Mononuclear cell (primary cell): ENCODE data around the gene DNAH14. TPM values are rescaled to one million over a fixed set of nuclear protein-coding genes. Genes with fewer than 3 reads are reported as not detected.
"Not testable (repeated sequence)": the region's sequence is repeated elsewhere in the genome, so short reads cannot be mapped to it uniquely, and the experiment has no call there.

Source experiments
- H3K27me3 ChIP-seq: 2 replicates; pipeline ENCODE4 v1.6.0; 2011; ENCODE audit warnings: low read length, control low read depth; ENCODE audit not compliant: insufficient read depth
- H3K4me1 ChIP-seq: 2 replicates; pipeline ENCODE4 v1.5.1; 2011; ENCODE audit warnings: mild to moderate bottlenecking, low read length, control low read depth; ENCODE audit not compliant: insufficient read depth
- H3K4me3 ChIP-seq: 2 replicates; pipeline ENCODE4 v1.5.1; 2011; ENCODE audit warnings: mild to moderate bottlenecking, low read length, moderate library complexity
- H3K9me3 ChIP-seq: 2 replicates; pipeline ENCODE4 v1.5.1; 2011; ENCODE audit warnings: low read depth, mild to moderate bottlenecking, control low read depth, low read length
- total RNA-seq: library from RNA; depleted of rRNA; stranded (reverse); fragments of >200 nt; gene quantifications from one replicate; pipeline ENCODE4 v1.2.3, GENCODE V29; 2012

Gene DNAH14
- total RNA-seq, 1 donor = 2.7 TPM

DNA sequence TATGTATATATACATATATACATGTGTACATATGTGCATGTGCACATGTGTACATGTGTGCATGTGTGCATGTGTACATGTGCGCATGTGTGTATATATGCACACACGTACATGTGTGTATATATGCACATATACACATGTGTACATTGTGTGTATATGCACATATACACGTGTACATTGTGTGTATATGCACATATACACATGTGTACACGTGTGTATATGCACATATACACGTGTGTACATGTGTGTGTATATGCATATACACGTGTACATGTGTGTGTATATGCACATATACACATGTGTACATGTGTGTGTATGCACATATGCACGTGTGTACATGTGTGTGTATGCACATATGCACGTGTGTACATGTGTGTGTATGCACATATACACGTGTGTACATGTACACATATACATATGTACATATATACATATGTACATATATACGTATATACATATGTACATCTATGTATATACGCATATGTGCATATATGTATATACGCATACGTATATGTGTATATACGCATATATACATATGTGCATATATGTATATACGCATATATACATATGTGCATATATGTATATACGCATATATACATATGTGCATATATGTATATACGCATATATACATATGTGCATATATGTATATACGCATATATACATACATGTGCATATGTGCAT is 405.8 kb downstream of the DNAH14 start:
- H3K9me3 ChIP-seq, H3K4me1 ChIP-seq, H3K27me3 ChIP-seq, H3K4me3 ChIP-seq: not testable (repeated sequence)

DNA sequence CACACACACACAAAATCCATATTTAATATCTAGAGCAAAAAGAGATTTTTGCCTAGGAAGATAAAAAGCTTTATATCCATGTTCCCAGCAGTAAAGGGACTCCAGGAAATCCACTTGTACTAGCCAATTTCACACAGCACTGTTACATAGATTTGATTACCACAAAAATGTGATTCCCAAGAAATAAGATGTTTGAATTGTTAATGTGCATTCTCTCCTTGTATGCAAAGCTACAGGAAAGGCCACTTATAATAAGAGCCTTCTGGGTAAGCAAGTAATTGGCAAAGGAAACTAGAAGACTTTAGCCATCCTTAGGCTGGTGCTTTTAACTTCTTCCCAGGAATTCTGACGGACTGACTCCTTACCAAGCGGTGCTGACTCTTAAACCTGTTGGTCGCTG is 409.1 kb downstream of the DNAH14 start:
- Histone ChIP-seq H3K9me3 (no peaks in the 10 kb centered on the region), H3K4me1 (no peaks in the 10 kb centered on the region), H3K4me3 (no peak overlapping the region), H3K27me3 (peaks cover 3% of the 10 kb centered on the region)

DNA sequence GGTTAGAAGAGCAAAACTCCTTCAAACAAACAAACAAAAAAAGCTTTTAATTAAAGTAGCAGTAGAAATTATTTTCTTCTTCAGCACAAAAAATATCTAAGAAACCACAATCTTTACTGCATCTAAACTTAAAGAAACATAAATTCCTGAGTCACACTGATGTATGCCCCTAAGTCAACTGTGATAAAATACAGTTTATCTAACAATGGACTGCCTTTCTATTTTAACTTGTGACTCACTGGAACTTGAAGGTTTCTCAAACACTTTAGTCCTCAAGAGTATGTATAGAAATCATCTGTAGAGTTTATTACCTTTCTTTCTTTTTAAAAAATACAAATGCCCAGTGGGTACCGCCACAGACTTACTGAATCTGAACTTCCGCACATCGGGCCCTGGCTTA is 412.2 kb downstream of the DNAH14 start:
- H3K9me3 ChIP-seq = no peaks in the 10 kb centered on the region
- no peaks in the 10 kb centered on the region for H3K4me1 ChIP-seq
- H3K27me3 ChIP-seq = peaks cover 8% of the 10 kb centered on the region
- no peak overlapping the region for H3K4me3 ChIP-seq

DNA sequence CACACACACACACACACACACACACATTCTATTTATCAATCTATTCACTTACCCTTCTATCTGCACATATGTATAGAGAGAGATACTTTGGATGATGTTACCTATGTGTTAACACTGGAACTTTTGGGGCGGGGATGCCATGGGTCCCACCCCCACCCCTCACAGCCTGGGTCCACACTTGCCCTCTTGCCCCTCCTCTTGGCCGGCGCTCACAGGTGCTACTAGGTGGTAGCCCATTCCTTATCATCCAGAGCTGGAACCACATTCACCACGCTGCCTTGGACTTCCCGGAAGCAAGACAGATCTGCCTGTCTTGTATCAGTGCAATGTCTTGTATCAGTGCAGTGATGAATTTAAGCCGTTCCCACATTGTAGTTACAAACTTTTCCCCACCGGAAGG is 413.2 kb downstream of the DNAH14 start:
- Histone ChIP-seq H3K27me3 (peaks cover 5% of the 10 kb centered on the region), H3K9me3 (no peaks in the 10 kb centered on the region), H3K4me1 (no peaks in the 10 kb centered on the region), H3K4me3 (no peak overlapping the region)

DNA sequence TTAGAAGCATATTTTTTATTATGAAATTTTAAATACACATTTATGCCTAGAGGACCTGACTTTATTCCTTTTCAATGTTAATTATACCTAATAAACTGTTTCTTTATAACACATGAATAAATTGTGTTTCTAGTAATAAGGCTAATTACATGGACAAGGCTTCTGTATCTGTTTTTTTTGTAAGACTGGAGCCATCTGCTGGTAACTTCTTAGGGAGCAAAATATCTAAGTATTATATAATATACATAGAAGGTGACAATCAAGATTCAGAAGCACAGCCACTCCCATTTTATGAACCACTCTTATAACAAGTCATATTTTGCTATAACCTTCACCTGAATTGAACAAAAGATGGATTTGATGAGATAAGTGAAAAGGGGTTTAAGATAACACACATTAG is 414.1 kb downstream of the DNAH14 start:
- H3K4me1 ChIP-seq = no peaks in the 10 kb centered on the region
- H3K4me3 ChIP-seq = no peak overlapping the region
- H3K27me3 ChIP-seq = peaks cover 5% of the 10 kb centered on the region
- no peaks in the 10 kb centered on the region for H3K9me3 ChIP-seq

DNA sequence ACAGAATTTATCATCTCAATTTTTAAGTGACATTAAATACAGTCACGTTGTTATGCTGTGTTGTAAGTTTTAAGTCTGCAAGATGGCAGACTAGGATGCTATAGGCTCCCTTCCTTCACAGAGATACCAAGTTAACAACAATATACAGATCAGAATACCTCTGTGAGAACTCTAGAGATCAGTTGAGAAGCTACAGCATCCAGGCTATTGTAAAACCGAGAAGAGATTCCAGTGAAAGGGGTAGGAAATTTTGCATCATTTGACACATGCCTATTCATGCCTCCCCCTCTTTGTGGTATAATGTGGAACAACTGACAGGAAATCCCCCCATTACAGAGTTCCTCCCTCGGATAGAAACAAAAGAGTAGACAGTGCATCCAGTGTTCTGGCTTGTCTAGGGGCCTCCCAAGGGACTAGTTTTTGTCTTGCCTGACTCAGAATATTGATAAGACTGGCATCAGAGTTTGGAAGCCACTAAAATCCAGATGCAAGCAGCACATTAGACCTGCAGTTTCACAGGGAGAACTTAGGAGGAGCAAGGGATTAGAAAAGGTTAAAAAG is 417.7 kb downstream of the DNAH14 start:
- H3K27me3 ChIP-seq = peaks cover 10% of the 10 kb centered on the region
- no peak overlapping the region for H3K4me3 ChIP-seq
- H3K9me3 ChIP-seq = no peaks in the 10 kb centered on the region
- no peaks in the 10 kb centered on the region for H3K4me1 ChIP-seq

DNA sequence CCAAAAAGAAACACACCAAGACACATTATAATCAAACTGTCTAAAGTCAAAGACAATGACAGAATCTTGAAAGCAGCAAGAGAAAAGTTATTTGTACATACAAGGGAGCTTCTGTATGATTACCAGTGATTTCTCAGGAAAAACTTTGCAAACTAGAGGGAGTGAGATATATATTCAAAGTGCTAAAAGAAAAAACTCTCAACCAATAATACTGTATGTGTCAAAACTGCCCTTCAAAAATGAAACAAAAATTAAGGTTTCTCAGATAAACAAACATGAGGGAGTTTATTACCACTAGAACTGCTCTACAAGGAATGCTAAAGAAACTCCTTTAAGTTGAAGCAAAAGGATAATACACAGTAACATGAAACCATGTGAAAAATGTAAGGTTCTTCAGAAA is 418.9 kb downstream of the DNAH14 start:
- no peak overlapping the region for H3K4me3 ChIP-seq
- no peaks in the 10 kb centered on the region for H3K9me3 ChIP-seq
- H3K4me1 ChIP-seq = no peaks in the 10 kb centered on the region
- peaks cover 10% of the 10 kb centered on the region for H3K27me3 ChIP-seq

DNA sequence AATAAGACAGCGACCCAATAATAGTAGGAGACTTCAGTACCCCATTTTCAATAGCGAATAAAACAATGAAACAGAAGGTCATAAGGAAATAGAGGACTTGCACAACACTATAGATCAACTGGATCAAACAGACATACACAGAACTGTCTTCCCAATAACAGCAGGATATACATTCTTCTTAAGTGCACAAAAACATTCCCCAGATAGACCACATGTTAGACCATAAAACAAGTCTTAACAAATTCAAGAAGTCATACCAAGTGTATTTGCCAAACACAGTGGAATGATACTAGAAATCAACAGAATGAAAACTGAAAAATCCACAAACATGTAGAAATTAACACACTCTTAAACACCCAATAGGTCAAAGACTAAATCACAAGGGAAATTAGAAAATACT is 420.4 kb downstream of the DNAH14 start:
- H3K9me3 ChIP-seq = no peaks in the 10 kb centered on the region
- H3K4me1 ChIP-seq = no peaks in the 10 kb centered on the region
- H3K4me3 ChIP-seq = no peak overlapping the region
- H3K27me3 ChIP-seq = peaks cover 10% of the 10 kb centered on the region

DNA sequence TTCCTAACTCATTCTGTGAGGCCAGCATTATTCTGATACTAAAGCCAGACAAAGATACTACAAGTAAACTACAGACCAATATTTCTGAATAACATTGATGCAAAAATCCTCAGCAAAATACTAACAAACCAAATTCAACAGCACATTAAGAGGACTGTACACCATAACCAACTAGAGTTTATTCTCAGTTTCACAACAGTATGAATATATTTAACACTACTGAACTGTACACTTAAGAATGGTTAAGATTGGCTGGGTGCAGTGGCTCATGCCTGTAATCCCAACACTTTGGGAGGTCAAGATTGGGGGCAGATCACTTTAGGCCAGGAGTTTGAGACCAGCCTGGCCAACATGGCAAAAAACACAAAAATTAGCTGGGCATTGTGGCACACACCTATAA is 421.4 kb downstream of the DNAH14 start:
- no peaks in the 10 kb centered on the region for H3K4me1 ChIP-seq
- peaks cover 7% of the 10 kb centered on the region for H3K27me3 ChIP-seq
- no peak overlapping the region for H3K4me3 ChIP-seq
- no peaks in the 10 kb centered on the region for H3K9me3 ChIP-seq

DNA sequence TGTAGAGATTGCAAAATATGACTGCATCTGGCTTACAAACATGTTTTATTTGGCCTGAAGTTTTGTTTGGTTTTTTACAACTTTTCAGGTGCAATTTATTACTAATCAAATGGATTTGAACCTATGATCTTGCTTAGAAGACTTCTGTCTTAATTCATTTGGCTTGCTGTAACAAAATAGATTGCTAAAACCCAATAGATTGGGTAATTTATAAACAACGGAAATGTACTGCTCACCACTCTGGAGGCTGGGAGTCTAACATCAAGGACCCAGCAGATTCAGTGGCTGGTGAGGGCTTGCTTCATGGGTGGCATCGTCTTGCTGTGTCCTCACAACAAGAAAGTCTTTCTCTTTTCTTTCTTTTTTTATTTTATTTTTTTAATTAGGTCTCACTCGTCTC is 425.4 kb downstream of the DNAH14 start:
- Histone ChIP-seq H3K27me3 (no peaks in the 10 kb centered on the region), H3K9me3 (no peaks in the 10 kb centered on the region), H3K4me3 (no peak overlapping the region)

DNA sequence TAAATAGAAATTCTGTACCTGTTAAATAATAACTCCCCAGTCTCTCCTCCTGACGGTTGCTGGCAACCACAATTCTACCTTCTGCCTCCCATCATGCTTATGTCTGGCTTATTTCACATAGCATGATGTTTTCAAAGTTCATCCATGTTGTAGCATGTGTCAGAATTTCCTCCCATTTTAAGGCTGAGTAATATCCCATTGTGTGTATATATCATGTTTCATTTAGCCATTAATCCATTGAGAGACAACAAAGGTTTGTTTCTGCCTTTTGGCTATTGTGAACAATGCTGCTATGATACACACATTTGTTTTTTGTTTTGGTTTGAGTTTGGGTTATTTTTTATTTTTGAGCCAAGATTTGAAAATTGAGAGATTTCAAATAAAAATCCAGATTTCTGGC is 426.4 kb downstream of the DNAH14 start:
- no peaks in the 10 kb centered on the region for H3K27me3 ChIP-seq
- no peak overlapping the region for H3K4me3 ChIP-seq
- no peaks in the 10 kb centered on the region for H3K4me1 ChIP-seq
- H3K9me3 ChIP-seq = no peaks in the 10 kb centered on the region

More for the DNA sequence above, 425.4 kb downstream of the DNAH14 start:
- H3K4me1 ChIP-seq = no peaks in the 10 kb centered on the region

DNA sequence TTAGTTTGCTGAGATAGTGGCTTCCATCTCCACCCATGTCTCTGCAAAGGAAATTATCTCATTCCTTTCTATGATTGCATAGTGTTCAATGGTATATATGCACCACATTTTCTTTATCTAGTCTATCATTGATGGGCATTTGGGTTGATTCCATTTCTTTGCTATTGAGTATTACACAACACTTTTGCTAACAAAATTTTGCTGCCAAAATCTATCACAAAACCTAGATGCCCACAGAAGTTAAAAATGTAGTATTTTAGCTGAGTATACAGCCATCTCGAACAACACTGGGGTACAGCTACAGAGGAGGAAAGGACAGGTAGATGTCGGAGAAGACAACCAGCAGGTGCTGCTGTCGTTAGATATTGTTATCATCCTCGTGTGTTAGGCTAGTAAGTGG is 430.6 kb downstream of the DNAH14 start:
- no peaks in the 10 kb centered on the region for H3K4me1 ChIP-seq
- no peak overlapping the region for H3K4me3 ChIP-seq
- no peaks in the 10 kb centered on the region for H3K9me3 ChIP-seq
- H3K27me3 ChIP-seq = no peaks in the 10 kb centered on the region

DNA sequence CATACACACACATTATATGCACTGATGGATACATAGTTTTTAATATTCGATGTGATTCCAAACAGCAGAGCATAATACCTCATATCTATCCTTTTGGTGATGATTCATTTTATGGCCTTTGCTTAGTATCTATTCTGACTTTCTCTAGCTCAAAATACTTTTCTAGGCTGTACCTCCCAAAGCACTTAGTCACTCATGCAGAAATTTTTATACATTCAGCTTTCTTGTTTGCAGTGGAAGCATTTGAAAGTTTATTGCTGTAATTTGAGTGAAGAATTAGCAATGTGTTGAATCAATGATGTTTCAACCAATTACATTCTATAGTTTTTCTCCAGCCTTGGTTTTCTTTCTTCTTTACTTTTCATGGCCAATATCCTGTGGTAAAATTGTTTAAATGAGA is 431.7 kb downstream of the DNAH14 start:
- no peaks in the 10 kb centered on the region for H3K9me3 ChIP-seq
- H3K27me3 ChIP-seq = no peaks in the 10 kb centered on the region
- H3K4me1 ChIP-seq = no peaks in the 10 kb centered on the region
- H3K4me3 ChIP-seq = no peak overlapping the region

DNA sequence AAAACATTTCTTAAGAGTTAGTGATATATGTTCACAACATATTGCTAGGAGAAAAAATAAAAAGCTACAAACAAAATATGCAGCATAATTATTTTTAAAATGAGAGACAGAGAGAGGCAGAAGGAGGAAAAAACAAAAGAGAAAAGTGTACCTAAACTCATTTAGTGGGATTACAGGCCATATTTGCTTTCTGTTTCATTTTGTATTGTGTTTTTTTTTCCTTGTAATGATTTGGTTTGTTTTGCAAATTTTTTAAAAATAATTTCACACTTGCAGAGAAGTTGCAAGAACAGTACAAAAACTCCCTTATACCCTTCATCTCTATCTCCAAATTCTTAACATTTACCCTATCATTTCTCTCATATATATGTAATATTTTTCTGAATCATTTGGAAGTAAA is 433.3 kb downstream of the DNAH14 start:
- Histone ChIP-seq H3K27me3 (no peaks in the 10 kb centered on the region), H3K4me3 (no peak overlapping the region), H3K4me1 (no peaks in the 10 kb centered on the region)

DNA sequence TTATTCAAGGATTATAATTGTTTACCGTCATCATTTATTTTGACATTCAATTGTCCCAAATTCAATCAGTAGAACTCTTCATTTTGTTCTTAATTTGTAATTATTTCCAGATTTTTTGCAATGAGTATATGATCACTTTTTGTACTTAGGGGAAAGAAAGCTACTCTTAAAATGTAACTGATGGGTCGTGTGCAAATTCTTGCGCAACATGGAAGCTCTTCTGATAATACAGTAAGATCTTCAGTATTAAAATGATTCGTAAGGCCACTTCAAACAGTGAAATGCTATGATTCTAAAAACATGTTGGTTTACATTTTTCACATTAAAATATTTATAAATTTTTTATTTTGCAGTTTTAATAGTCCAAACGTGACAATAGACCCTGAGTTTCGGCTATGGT is 435.0 kb downstream of the DNAH14 start:
- H3K4me3 ChIP-seq = no peak overlapping the region
- no peaks in the 10 kb centered on the region for H3K9me3 ChIP-seq
- H3K27me3 ChIP-seq = no peaks in the 10 kb centered on the region
- H3K4me1 ChIP-seq = no peaks in the 10 kb centered on the region

More for the DNA sequence above, 433.3 kb downstream of the DNAH14 start:
- H3K9me3 ChIP-seq = no peaks in the 10 kb centered on the region

DNA sequence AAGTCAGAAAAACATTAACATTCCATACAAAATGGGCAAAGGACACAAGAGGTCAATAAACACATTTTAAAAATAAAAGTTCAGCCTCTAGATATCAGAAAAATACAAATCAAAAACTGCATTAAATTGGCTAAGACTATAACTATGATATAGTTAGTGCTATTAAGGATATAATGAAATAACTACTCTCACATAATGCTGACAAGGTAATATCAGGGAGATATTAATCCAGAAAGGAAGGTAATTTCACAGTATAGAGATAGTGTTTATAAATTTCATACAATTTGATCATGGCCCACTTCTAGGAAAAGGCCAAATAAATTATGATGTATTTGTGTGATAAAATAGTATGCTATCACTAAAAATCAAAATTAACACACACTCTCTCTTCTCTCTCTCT is 436.5 kb downstream of the DNAH14 start:
- Histone ChIP-seq H3K27me3 (no peaks in the 10 kb centered on the region), H3K9me3 (no peaks in the 10 kb centered on the region), H3K4me3 (no peak overlapping the region), H3K4me1 (no peaks in the 10 kb centered on the region)
